ENCODE results near the gene EML6. TPM values are rescaled to one million over a fixed set of nuclear protein-coding genes. Genes with fewer than 3 reads are reported as not detected.

The EML6 gene
- polyA plus RNA-seq, 1 of the 3 experiments (the other 2 are of a cell fraction), result 1.1 TPM

GRCh38 chr2:54815148-54815539 lies 91.7 kb downstream of the EML6 start:
- Histone ChIP-seq H3K27ac (ENCODE audit: low read depth in 2 of 2, low read length in 1 of 2) (no peak overlapping the region), H3K9me3 (no peaks in the 10 kb centered on the region), H3K4me2 (no peak overlapping the region), H3K4me3 (ENCODE audit: low read depth in 2 of 2, low read length in 1 of 2) (no peak overlapping the region), H3K27me3 (ENCODE audit: insufficient read depth) (no peaks in the 10 kb centered on the region), H3K4me1 (ENCODE audit: control insufficient read depth in 1 of 2, insufficient read depth in 2 of 2, low read depth in 1 of 2, low read length in 1 of 2) (no peaks in the 10 kb centered on the region), H4K20me1 (ENCODE audit: insufficient read depth) (no peaks in the 10 kb centered on the region), H2AFZ (ENCODE audit: low read depth) (no peak overlapping the region), H3K79me2 (ENCODE audit: insufficient read depth) (no peaks in the 10 kb centered on the region), H3K9me2 (no peaks in the 10 kb centered on the region), H3F3A (replicated peaks; ENCODE audit: insufficient read depth) (no peaks in the 10 kb centered on the region), H3K36me3 (replicated peaks in 1 of 2; ENCODE audit: control insufficient read depth in 1 of 2, insufficient read depth in 2 of 2, low read length in 1 of 2) (no peaks in the 10 kb centered on the region), H3K9ac (no peak overlapping the region)
- DNase-seq, result no peak
- CTCF ChIA-PET, result interaction anchor here (0.9 kb wide), 1 partner anchor 89 kb away, joined by 4 read pairs; no protein-coding TSS in a partner anchor
- TF ChIP-seq CTCF (IDR thresholded peaks at IDR 0.05) (no peak), PBX3 (IDR thresholded peaks at IDR 0.05) (no peak), USF2 (IDR thresholded peaks at IDR 0.05; ENCODE audit: borderline replicate concordance, low read depth, low read length) (no peak), EZH2phosphoT487 (IDR thresholded peaks at IDR 0.05; ENCODE audit: borderline replicate concordance, low read depth) (no peak), GATA2 (CRISPR knock-in tag; IDR thresholded peaks at IDR 0.05) (no peak), FOXM1 (IDR thresholded peaks at IDR 0.05; ENCODE audit: low read depth) (no peak), RFX5 (IDR thresholded peaks at IDR 0.05; ENCODE audit: low read length) (no peak), MEF2A (IDR thresholded peaks at IDR 0.05; ENCODE audit: borderline replicate concordance, low read depth) (no peak), FOSL2 (IDR thresholded peaks at IDR 0.05; ENCODE audit: borderline replicate concordance, low read depth) (no peak), MXI1 (IDR thresholded peaks at IDR 0.05; ENCODE audit: low read depth, low read length) (no peak), POLR2AphosphoS5 (IDR thresholded peaks at IDR 0.05; ENCODE audit: low read depth, low read length) (no peak), EP300 (IDR thresholded peaks at IDR 0.05; ENCODE audit: borderline replicate concordance in 1 of 2, low read depth in 1 of 2, low read length in 1 of 2) (no peak), SIN3A (IDR thresholded peaks at IDR 0.05; ENCODE audit: borderline replicate concordance, low read depth, low read length) (no peak), YY1 (IDR thresholded peaks at IDR 0.05; ENCODE audit: low read depth) (no peak)
- 90% methylated on average over 1 of the region's 1 CpG for WGBS (ENCODE audit: low lambda C conversion rate)
- POLR2A ChIA-PET, result no interaction called here

- Histone ChIP-seq H3K79me2 (ENCODE audit: insufficient read depth) (no peaks in the 10 kb centered on the region), H3K4me1 (ENCODE audit: control insufficient read depth in 1 of 2, insufficient read depth in 2 of 2, low read depth in 1 of 2, low read length in 1 of 2) (no peaks in the 10 kb centered on the region), H3K4me2 (no peak overlapping the region), H2AFZ (ENCODE audit: low read depth) (no peak overlapping the region), H3K27ac (ENCODE audit: low read depth in 2 of 2, low read length in 1 of 2) (no peak overlapping the region), H3K4me3 (ENCODE audit: low read depth in 2 of 2, low read length in 1 of 2) (no peak overlapping the region), H3K9me2 (no peaks in the 10 kb centered on the region), H3K36me3 (replicated peaks in 1 of 2; ENCODE audit: control insufficient read depth in 1 of 2, insufficient read depth in 2 of 2, low read length in 1 of 2) (no peaks in the 10 kb centered on the region), H3K27me3 (ENCODE audit: insufficient read depth) (no peaks in the 10 kb centered on the region), H3F3A (replicated peaks; ENCODE audit: insufficient read depth) (no peaks in the 10 kb centered on the region), H3K9me3 (no peaks in the 10 kb centered on the region), H4K20me1 (ENCODE audit: insufficient read depth) (no peaks in the 10 kb centered on the region), H3K9ac (no peak overlapping the region)
- 57% methylated on average over 2 of the region's 2 CpGs for WGBS (ENCODE audit: low lambda C conversion rate)
- ChIA-PET POLR2A (no interaction called here), CTCF (interaction anchor here (0.9 to 1.2 kb wide), 2 partner anchors 20 to 41 kb away, joined by 3 to 4 read pairs; no protein-coding TSS in a partner anchor)
- no peak for DNase-seq
- TF ChIP-seq IRF3 (IDR thresholded peaks at IDR 0.05; ENCODE audit: low read depth, low read length), result no peak
- no peak for TF ChIP-seq FOXM1 (IDR thresholded peaks at IDR 0.05; ENCODE audit: low read depth)
- TF ChIP-seq FOXJ3 (CRISPR knock-in tag; IDR thresholded peaks at IDR 0.05), result no peak
- TF ChIP-seq PBX3 (IDR thresholded peaks at IDR 0.05), result no peak
- TF ChIP-seq EP300 (IDR thresholded peaks at IDR 0.05; ENCODE audit: borderline replicate concordance in 1 of 2, low read depth in 1 of 2, low read length in 1 of 2), result no peak
- no peak for TF ChIP-seq SMC3 (IDR thresholded peaks at IDR 0.05; ENCODE audit: low read depth, low read length)
- no peak for TF ChIP-seq RXRA (IDR thresholded peaks at IDR 0.05; ENCODE audit: borderline replicate concordance, low read depth)
- TF ChIP-seq RFX5 (IDR thresholded peaks at IDR 0.05; ENCODE audit: low read length), result no peak
- TF ChIP-seq USF1 (IDR thresholded peaks at IDR 0.05; ENCODE audit: borderline replicate concordance, low read depth), result no peak
These were observed 94.8 kb downstream of the EML6 start for GRCh38 chr2:54818226-54818625.

Data from SK-N-SH (cell line).